Stimulated activated CD4-positive, alpha-beta T cell treated with anti-CD3 and anti-CD28 coated beads, Interleukin-4, amount 100 ng/mL, for 4 hours (primary cell): ENCODE measurements around the gene DPYSL4.

Experiments
- DNase-seq, 2 experiments: peaks; one replicate each; pipeline ENCODE4 v3.0.0-alpha.2; 2020

Gene DPYSL4

GRCh38 chr10:132179551-132180392 is 7.0 kb upstream of the DPYSL4 start:
- DNase-seq = no peak

GRCh38 chr10:132180736-132181135 is 6.0 kb upstream of the DPYSL4 start:
- no peak for DNase-seq

- no peak for DNase-seq
Observed at GRCh38 chr10:132181691-132182425, 4.9 kb upstream of the DPYSL4 start.

- DNase-seq = no peak
Observed at GRCh38 chr10:132182591-132182990, 4.2 kb upstream of the DPYSL4 start.

GRCh38 chr10:132183046-132183445 is 3.7 kb upstream of the DPYSL4 start:
- DNase-seq = no peak

GRCh38 chr10:132184816-132185593 is 1.7 kb upstream of the DPYSL4 start:
- peak in 1 of 2 experiments; percentile 18 for DNase-seq

- DNase-seq = peak; percentile 44 to 48
Observed at GRCh38 chr10:132185601-132186487, 904 bp upstream of the DPYSL4 start.

- DNase-seq = no peak
Observed at GRCh38 chr10:132187430-132188138, 836 bp downstream of the DPYSL4 start.

GRCh38 chr10:132188331-132188730 is 1.6 kb downstream of the DPYSL4 start:
- no peak for DNase-seq

GRCh38 chr10:132189016-132189415 is 2.3 kb downstream of the DPYSL4 start:
- DNase-seq = no peak

GRCh38 chr10:132189810-132190422 is 3.2 kb downstream of the DPYSL4 start:
- DNase-seq = no peak

- DNase-seq = no peak
Observed at GRCh38 chr10:132192076-132192975, 5.6 kb downstream of the DPYSL4 start.

GRCh38 chr10:132192991-132193665 is 6.4 kb downstream of the DPYSL4 start:
- no peak for DNase-seq

GRCh38 chr10:132193907-132194552 is 7.3 kb downstream of the DPYSL4 start:
- peak in 1 of 2 experiments; percentile 23 for DNase-seq

GRCh38 chr10:132194726-132195125 is 8.0 kb downstream of the DPYSL4 start:
- no peak for DNase-seq

GRCh38 chr10:132195366-132196075 is 8.8 kb downstream of the DPYSL4 start:
- DNase-seq = no peak

- DNase-seq = no peak
Observed at GRCh38 chr10:132196178-132197113, 9.7 kb downstream of the DPYSL4 start.
